ENCODE data around the gene TMEM269.

DNA sequence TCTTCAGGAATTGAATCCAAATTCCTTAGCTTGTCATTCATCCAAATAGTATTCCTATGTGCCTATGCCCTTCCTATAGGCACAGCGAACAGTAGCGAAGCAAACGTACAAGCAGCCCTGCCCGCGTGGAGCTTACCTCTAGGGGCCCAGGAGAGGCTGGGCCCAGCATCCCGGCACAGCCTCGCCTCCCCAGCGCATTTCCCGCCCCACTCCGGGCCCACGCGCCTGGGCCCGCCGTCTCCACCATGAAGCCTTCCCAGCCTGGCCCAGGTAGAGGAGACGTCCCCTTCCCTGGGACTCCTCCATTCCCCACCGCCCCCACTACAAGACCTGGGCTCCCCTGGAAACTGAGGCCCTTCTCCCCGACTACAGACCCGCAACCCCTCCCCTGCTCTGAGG lies 245 bp upstream of the TMEM269 start:
- TF ChIP-seq, protein P1, sequence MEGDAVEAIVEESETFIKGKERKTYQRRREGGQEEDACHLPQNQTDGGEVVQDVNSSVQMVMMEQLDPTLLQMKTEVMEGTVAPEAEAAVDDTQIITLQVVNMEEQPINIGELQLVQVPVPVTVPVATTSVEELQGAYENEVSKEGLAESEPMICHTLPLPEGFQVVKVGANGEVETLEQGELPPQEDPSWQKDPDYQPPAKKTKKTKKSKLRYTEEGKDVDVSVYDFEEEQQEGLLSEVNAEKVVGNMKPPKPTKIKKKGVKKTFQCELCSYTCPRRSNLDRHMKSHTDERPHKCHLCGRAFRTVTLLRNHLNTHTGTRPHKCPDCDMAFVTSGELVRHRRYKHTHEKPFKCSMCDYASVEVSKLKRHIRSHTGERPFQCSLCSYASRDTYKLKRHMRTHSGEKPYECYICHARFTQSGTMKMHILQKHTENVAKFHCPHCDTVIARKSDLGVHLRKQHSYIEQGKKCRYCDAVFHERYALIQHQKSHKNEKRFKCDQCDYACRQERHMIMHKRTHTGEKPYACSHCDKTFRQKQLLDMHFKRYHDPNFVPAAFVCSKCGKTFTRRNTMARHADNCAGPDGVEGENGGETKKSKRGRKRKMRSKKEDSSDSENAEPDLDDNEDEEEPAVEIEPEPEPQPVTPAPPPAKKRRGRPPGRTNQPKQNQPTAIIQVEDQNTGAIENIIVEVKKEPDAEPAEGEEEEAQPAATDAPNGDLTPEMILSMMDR (IDR thresholded peaks at IDR 0.05), result no peak
- no peak for TF ChIP-seq POLR2A (IDR thresholded peaks at IDR 0.05)

Data from adrenal gland (tissue), 5 donors.